ENCODE measurements around the gene PTPRZ1. TPM values are rescaled to one million over a fixed set of nuclear protein-coding genes. Genes with fewer than 3 reads are reported as not detected.

PTPRZ1 gene
- polyA plus RNA-seq, 3 donors: not detected

DNA sequence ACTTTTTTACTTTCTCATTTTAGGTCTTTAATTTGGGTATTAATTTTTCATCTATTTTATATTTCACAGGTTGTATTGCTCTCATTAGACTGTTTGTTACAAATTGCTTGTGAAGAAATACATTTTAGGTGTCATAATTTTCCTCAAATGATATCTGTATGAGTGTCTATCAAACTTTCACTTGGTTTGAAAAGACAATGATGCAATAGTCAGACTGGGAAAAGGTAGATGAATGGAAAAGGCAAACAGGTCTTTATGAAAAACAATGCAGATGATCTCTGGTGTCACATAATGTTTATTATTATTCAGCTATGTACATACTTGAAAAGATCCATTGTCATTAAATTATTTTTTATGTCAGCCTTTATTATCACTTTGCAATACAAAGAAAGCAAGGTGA, 80.2 kb downstream of the PTPRZ1 start:
- no peaks in the 10 kb centered on the region for H3K4me1 ChIP-seq (ENCODE audit: control insufficient read depth in 1 of 2, insufficient read depth in 2 of 2, low read length in 2 of 2)
- H3K9ac ChIP-seq (ENCODE audit: insufficient read depth, low read length, poor library complexity, severe bottlenecking): no peak overlapping the region
- no peak overlapping the region for H3K27ac ChIP-seq (ENCODE audit: low read depth in 1 of 2, low read length in 2 of 2)
- H2AFZ ChIP-seq (ENCODE audit: insufficient read depth, low read depth, low read length, poor library complexity, severe bottlenecking): no peak overlapping the region
- Mint-ChIP-seq H3K36me3 (no peaks in the 10 kb centered on the region), H3K9me3 (no peaks in the 10 kb centered on the region), H3K27ac (no peak overlapping the region), H3K27me3 (ENCODE audit: low read depth in 3 of 3) (peaks cover 0 to 2% (median 1%) of the 10 kb centered on the region in 3 donors), H3K4me3 (no peak overlapping the region), H3K4me1 (no peaks in the 10 kb centered on the region)
- H3K4me3 ChIP-seq (replicated peaks in 1 of 3; ENCODE audit: low read depth in 2 of 3, low read length in 3 of 3): no peak overlapping the region
- DNase-seq: no peak
- TF ChIP-seq, protein P1, sequence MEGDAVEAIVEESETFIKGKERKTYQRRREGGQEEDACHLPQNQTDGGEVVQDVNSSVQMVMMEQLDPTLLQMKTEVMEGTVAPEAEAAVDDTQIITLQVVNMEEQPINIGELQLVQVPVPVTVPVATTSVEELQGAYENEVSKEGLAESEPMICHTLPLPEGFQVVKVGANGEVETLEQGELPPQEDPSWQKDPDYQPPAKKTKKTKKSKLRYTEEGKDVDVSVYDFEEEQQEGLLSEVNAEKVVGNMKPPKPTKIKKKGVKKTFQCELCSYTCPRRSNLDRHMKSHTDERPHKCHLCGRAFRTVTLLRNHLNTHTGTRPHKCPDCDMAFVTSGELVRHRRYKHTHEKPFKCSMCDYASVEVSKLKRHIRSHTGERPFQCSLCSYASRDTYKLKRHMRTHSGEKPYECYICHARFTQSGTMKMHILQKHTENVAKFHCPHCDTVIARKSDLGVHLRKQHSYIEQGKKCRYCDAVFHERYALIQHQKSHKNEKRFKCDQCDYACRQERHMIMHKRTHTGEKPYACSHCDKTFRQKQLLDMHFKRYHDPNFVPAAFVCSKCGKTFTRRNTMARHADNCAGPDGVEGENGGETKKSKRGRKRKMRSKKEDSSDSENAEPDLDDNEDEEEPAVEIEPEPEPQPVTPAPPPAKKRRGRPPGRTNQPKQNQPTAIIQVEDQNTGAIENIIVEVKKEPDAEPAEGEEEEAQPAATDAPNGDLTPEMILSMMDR (IDR thresholded peaks at IDR 0.05): no peak
- no peaks in the 10 kb centered on the region for H3K36me3 ChIP-seq (replicated peaks in 1 of 2; ENCODE audit: control insufficient read depth in 1 of 2, insufficient read depth in 2 of 2, low read length in 2 of 2)
- no peaks in the 10 kb centered on the region for H4K20me1 ChIP-seq (ENCODE audit: insufficient read depth, low read length)
- H3K79me2 ChIP-seq (ENCODE audit: insufficient read depth, low read length): no peaks in the 10 kb centered on the region
- intact Hi-C loops (cut with micrococcal nuclease): no loop called here
- H3K9me3 ChIP-seq (replicated peaks in 1 of 2; ENCODE audit: control insufficient read depth in 1 of 2, insufficient read depth in 1 of 2, low read length in 2 of 2): no peaks in the 10 kb centered on the region
- H3K27me3 ChIP-seq (ENCODE audit: control insufficient read depth in 2 of 2, insufficient read depth in 2 of 2, low read length in 2 of 2): no peaks in the 10 kb centered on the region
- no peak overlapping the region for H3K4me2 ChIP-seq (replicated peaks; ENCODE audit: extremely low read depth, low read length, poor library complexity, severe bottlenecking)

DNA sequence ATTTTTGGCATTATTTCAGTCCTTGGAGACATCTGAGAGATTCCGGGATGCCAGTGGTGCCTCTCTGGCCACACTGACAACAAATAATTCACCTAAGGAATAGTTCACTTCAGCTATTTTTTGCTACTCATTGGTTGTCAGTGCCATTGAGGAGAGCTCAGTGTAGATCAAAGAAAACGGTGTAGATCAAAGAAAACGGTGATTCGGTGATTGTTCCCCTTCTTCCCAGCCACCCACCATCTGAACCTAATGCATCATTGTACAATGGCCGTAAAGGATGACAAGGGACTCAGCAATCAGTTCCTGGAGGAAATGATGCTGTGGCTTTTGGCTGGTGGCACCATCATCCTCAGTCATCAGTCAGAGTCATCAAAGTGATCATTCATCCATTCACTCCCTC, 80.6 kb downstream of the PTPRZ1 start:
- no peaks in the 10 kb centered on the region for H3K9me3 ChIP-seq (replicated peaks in 1 of 2; ENCODE audit: control insufficient read depth in 1 of 2, insufficient read depth in 1 of 2, low read length in 2 of 2)
- no peak for DNase-seq
- H3K4me2 ChIP-seq (replicated peaks; ENCODE audit: extremely low read depth, low read length, poor library complexity, severe bottlenecking): no peak overlapping the region
- Mint-ChIP-seq H3K36me3 (no peaks in the 10 kb centered on the region), H3K9me3 (no peaks in the 10 kb centered on the region), H3K27me3 (ENCODE audit: low read depth in 3 of 3) (peaks cover 0 to 2% (median 1%) of the 10 kb centered on the region in 3 donors), H3K4me3 (no peak overlapping the region), H3K4me1 (no peaks in the 10 kb centered on the region), H3K27ac (no peak overlapping the region)
- intact Hi-C loops (cut with micrococcal nuclease): no loop called here
- H2AFZ ChIP-seq (ENCODE audit: insufficient read depth, low read depth, low read length, poor library complexity, severe bottlenecking): no peak overlapping the region
- H3K27ac ChIP-seq (ENCODE audit: low read depth in 1 of 2, low read length in 2 of 2): no peak overlapping the region
- H3K9ac ChIP-seq (ENCODE audit: insufficient read depth, low read length, poor library complexity, severe bottlenecking): no peak overlapping the region
- WGBS (ENCODE audit: insufficient coverage): 69% methylated on average over 3 of the region's 5 CpGs
- H3K4me3 ChIP-seq (replicated peaks in 1 of 3; ENCODE audit: low read depth in 2 of 3, low read length in 3 of 3): no peak overlapping the region
- H4K20me1 ChIP-seq (ENCODE audit: insufficient read depth, low read length): no peaks in the 10 kb centered on the region
- H3K36me3 ChIP-seq (replicated peaks in 1 of 2; ENCODE audit: control insufficient read depth in 1 of 2, insufficient read depth in 2 of 2, low read length in 2 of 2): no peaks in the 10 kb centered on the region
- H3K27me3 ChIP-seq (ENCODE audit: control insufficient read depth in 2 of 2, insufficient read depth in 2 of 2, low read length in 2 of 2): no peaks in the 10 kb centered on the region
- TF ChIP-seq, protein P1 (IDR thresholded peaks at IDR 0.05): no peak
- H3K79me2 ChIP-seq (ENCODE audit: insufficient read depth, low read length): no peaks in the 10 kb centered on the region
- no peaks in the 10 kb centered on the region for H3K4me1 ChIP-seq (ENCODE audit: control insufficient read depth in 1 of 2, insufficient read depth in 2 of 2, low read length in 2 of 2)

All from CD14-positive monocyte (primary cell).